HCT116 (cell line): ENCODE results near the gene LHFPL6. TPM values are rescaled to one million over a fixed set of nuclear protein-coding genes. Genes with fewer than 3 reads are reported as not detected.

ENCODE experiments used
- ATAC-seq: fragments of 200-7000 bp; cut with Tn5 transposase; 2 replicates; pipeline ENCODE4 v1.9.1; 2020; ENCODE audit warnings: mild to moderate bottlenecking, moderate library complexity
- BruUV-seq: library from RNA; stranded (reverse); fragments of 400-500 nt; replicated peaks from 2 replicates; lab custom pipeline; 2021; lab: Mats Ljungman, UMichigan
- CTCF ChIA-PET: fragments of 300-600 bp; sonication (Branson Sonifier 250); formaldehyde crosslinking; loops from one replicate; lab custom pipeline; 2021; ENCODE audit warnings: antibody characterized with exemption; lab: Charles Lee
- POLR2A ChIA-PET: fragments of 300-600, 350-600 bp; sonication (Branson Sonifier 250); formaldehyde crosslinking; loops from one replicate; lab custom pipeline; 2021; ENCODE audit warnings: antibody characterized with exemption; lab: Charles Lee
- RAD21 ChIA-PET, 2 experiments: fragments of 300-600 bp; sonication (Branson Sonifier 250); formaldehyde crosslinking; loops; one replicate each; lab custom pipeline; 2023; ENCODE audit warnings: low total read pairs in 2 of 2; ENCODE audit not compliant: uncharacterized antibody in 2 of 2, unreplicated experiment in 2 of 2, low non-redundant PET in 1 of 2; lab: Charles Lee
- DNase-seq: peaks from one replicate; pipeline ENCODE4 v3.0.0-alpha.2; 2010; ENCODE audit warnings: low read depth, low spot score
- H2AFZ ChIP-seq: fragments of 200-600 bp; shearing (Covaris generic), sonication (generic); 2 replicates; pipeline ENCODE4 v1.6.1; 2017; ENCODE audit warnings: low read depth, mixed run types, mixed read lengths, antibody characterized with exemption, low read length; ENCODE audit not compliant: poor library complexity, severe bottlenecking
- H3K27ac ChIP-seq: 2 replicates; pipeline ENCODE4 v1.5.1; 2012; ENCODE audit warnings: low read depth, low read length
- H3K27me3 ChIP-seq: fragments of 200-600 bp; sonication (generic); 2 replicates; pipeline ENCODE4 v1.6.1; 2016; ENCODE audit warnings: mixed run types, low read length, mixed read lengths; ENCODE audit not compliant: insufficient read depth
- H3K36me3 ChIP-seq, 2 experiments: fragments of 200-500 bp in 1 of 2; fragments of 200-600 bp in 1 of 2; sonication (Bioruptor generic) in 1 of 2; sonication (generic) in 1 of 2; 2 replicates each; pipeline versions ENCODE4 v1.5.1 to v1.6.1; 2014 to 2016; ENCODE audit warnings: low read length in 2 of 2, inconsistent platforms in 1 of 2, mixed read lengths in 1 of 2, mixed run types in 1 of 2; ENCODE audit not compliant: insufficient read depth in 2 of 2, control insufficient read depth in 1 of 2
- H3K4me1 ChIP-seq, 2 experiments: fragments of 200-600 bp in 1 of 2; sonication (generic) in 1 of 2; 2 replicates each; pipeline versions ENCODE4 v1.5.1 to v1.6.1; 2012 to 2017; ENCODE audit warnings: low read length in 2 of 2, inconsistent platforms in 1 of 2, mild to moderate bottlenecking in 1 of 2, mixed read lengths in 1 of 2, mixed run types in 1 of 2, moderate library complexity in 1 of 2; ENCODE audit not compliant: insufficient read depth in 2 of 2, control insufficient read depth in 1 of 2
- H3K4me2 ChIP-seq: fragments of 200-600 bp; sonication (generic); 2 replicates; pipeline ENCODE4 v1.6.1; 2017; ENCODE audit warnings: mixed run types, low read length, mixed read lengths
- H3K4me3 ChIP-seq, 2 experiments: fragments of 200-600 bp in 1 of 2; sonication (generic) in 1 of 2; replicated peaks in 1 of 2; 2 replicates each; pipeline ENCODE4 v1.5.1; 2011 to 2016; ENCODE audit warnings: low read length in 2 of 2, control low read depth in 1 of 2, low read depth in 1 of 2, mild to moderate bottlenecking in 1 of 2, mixed read lengths in 1 of 2, mixed run types in 1 of 2
- H3K79me2 ChIP-seq: fragments of 200-600 bp; sonication (generic); 2 replicates; pipeline ENCODE4 v1.6.1; 2017; ENCODE audit warnings: mild to moderate bottlenecking, mixed run types, low read length, moderate library complexity, mixed read lengths; ENCODE audit not compliant: insufficient read depth
- H3K9ac ChIP-seq: fragments of 200-600 bp; sonication (generic); 2 replicates; pipeline ENCODE4 v1.6.1; 2016; ENCODE audit warnings: low read length, mixed read lengths
- H3K9me2 ChIP-seq: fragments of 200-600 bp; sonication (generic), shearing (Covaris generic); 2 replicates; pipeline ENCODE4 v1.6.1; 2017; ENCODE audit warnings: mixed run types, mild to moderate bottlenecking, moderate library complexity; ENCODE audit not compliant: insufficient read depth
- H3K9me3 ChIP-seq, 2 experiments: fragments of 200-500 bp in 1 of 2; fragments of 200-600 bp in 1 of 2; sonication (Bioruptor generic) in 1 of 2; sonication (generic) in 1 of 2; 2 replicates each; pipeline ENCODE4 v1.6.1; 2014 to 2017; ENCODE audit warnings: low read length in 2 of 2, mixed read lengths in 2 of 2, inconsistent platforms in 1 of 2, low read depth in 1 of 2, mild to moderate bottlenecking in 1 of 2, mixed run types in 1 of 2, moderate library complexity in 1 of 2; ENCODE audit not compliant: control insufficient read depth in 1 of 2, insufficient read depth in 1 of 2
- H4K20me1 ChIP-seq: fragments of 200-600 bp; sonication (generic), shearing (Covaris generic); 2 replicates; pipeline ENCODE4 v1.6.1; 2017; ENCODE audit warnings: mixed run types, mild to moderate bottlenecking, moderate library complexity; ENCODE audit not compliant: insufficient read depth
- CEBPB ChIP-seq: IDR thresholded peaks from 2 replicates; pipeline ENCODE4 v1.6.1; 2012; ENCODE audit warnings: low read depth
- ELF1 ChIP-seq: IDR thresholded peaks from 2 replicates; pipeline ENCODE4 v1.6.1; 2012; ENCODE audit warnings: low read depth, borderline replicate concordance
- EZH2 ChIP-seq: fragments of 200-600 bp; sonication (generic); IDR thresholded peaks from 2 replicates; pipeline ENCODE4 v1.6.1; 2017; ENCODE audit warnings: antibody characterized with exemption, mixed run types
- EZH2phosphoT487 ChIP-seq: fragments of 200-600 bp; IDR thresholded peaks from 2 replicates; pipeline ENCODE4 v1.6.1; 2018; ENCODE audit warnings: antibody characterized with exemption, borderline replicate concordance
- FOSL1 ChIP-seq: IDR thresholded peaks from 2 replicates; pipeline ENCODE4 v1.6.1; 2012; ENCODE audit warnings: low read depth
- JUND ChIP-seq: IDR thresholded peaks from 2 replicates; pipeline ENCODE4 v1.6.1; 2012
- SP1 ChIP-seq: IDR thresholded peaks from 2 replicates; pipeline ENCODE4 v1.6.1; 2012; ENCODE audit warnings: low read depth
- TCF7L2 ChIP-seq: IDR thresholded peaks from 2 replicates; pipeline ENCODE4 v1.7.0; 2011; ENCODE audit warnings: borderline replicate concordance, inconsistent platforms; ENCODE audit not compliant: insufficient read depth, insufficient read length; ENCODE audit errors: extremely low read depth
- YY1 ChIP-seq: IDR thresholded peaks from 2 replicates; pipeline ENCODE4 v1.6.1; 2011; ENCODE audit warnings: low read length, low read depth, moderate library complexity, mild to moderate bottlenecking; ENCODE audit not compliant: insufficient replicate concordance; ENCODE audit errors: extremely low read depth
- ZBTB33 ChIP-seq: IDR thresholded peaks from 2 replicates; pipeline ENCODE4 v1.6.1; 2011; ENCODE audit warnings: mild to moderate bottlenecking, low read length, moderate library complexity; ENCODE audit not compliant: insufficient replicate concordance; ENCODE audit errors: extremely low read depth
- intact Hi-C: fragments of 100-400 bp; cut with micrococcal nuclease; formaldehyde crosslinking; loops from 2 replicates; pipeline ENCODE4 v1.10.0; 2022
- total RNA-seq: library from RNA; stranded (reverse); gene quantifications from one replicate; pipeline ENCODE4 v1.2.1, GENCODE V29; 2021; ENCODE audit not compliant: unreplicated experiment
- TF ChIP-seq, protein P1 (sequence below): IDR thresholded peaks from 2 replicates; pipeline ENCODE4 v1.6.1; 2012; ENCODE audit warnings: low read depth
- TF ChIP-seq, protein P2 (sequence below), 3 experiments: fragments of 200-600 bp in 1 of 3; sonication (generic) in 1 of 3; IDR thresholded peaks in 2 of 3; conservative IDR thresholded peaks in 1 of 3; 2 replicates each; pipeline ENCODE4 v1.5.1; 2012 to 2017; ENCODE audit warnings: low read depth in 2 of 3, low read length in 2 of 3, antibody characterized with exemption in 1 of 3, borderline replicate concordance in 1 of 3, control low read depth in 1 of 3, mild to moderate bottlenecking in 1 of 3, mixed read lengths in 1 of 3, mixed run types in 1 of 3, moderate library complexity in 1 of 3; ENCODE audit not compliant: insufficient read depth in 1 of 3
- TF ChIP-seq, protein P3 (sequence below): IDR thresholded peaks from 2 replicates; pipeline ENCODE4 v1.6.1; 2012

The LHFPL6 gene
- total RNA-seq, 1 experiment from 2014 or later: 0.22 TPM

- TF ChIP-seq, protein P1, sequence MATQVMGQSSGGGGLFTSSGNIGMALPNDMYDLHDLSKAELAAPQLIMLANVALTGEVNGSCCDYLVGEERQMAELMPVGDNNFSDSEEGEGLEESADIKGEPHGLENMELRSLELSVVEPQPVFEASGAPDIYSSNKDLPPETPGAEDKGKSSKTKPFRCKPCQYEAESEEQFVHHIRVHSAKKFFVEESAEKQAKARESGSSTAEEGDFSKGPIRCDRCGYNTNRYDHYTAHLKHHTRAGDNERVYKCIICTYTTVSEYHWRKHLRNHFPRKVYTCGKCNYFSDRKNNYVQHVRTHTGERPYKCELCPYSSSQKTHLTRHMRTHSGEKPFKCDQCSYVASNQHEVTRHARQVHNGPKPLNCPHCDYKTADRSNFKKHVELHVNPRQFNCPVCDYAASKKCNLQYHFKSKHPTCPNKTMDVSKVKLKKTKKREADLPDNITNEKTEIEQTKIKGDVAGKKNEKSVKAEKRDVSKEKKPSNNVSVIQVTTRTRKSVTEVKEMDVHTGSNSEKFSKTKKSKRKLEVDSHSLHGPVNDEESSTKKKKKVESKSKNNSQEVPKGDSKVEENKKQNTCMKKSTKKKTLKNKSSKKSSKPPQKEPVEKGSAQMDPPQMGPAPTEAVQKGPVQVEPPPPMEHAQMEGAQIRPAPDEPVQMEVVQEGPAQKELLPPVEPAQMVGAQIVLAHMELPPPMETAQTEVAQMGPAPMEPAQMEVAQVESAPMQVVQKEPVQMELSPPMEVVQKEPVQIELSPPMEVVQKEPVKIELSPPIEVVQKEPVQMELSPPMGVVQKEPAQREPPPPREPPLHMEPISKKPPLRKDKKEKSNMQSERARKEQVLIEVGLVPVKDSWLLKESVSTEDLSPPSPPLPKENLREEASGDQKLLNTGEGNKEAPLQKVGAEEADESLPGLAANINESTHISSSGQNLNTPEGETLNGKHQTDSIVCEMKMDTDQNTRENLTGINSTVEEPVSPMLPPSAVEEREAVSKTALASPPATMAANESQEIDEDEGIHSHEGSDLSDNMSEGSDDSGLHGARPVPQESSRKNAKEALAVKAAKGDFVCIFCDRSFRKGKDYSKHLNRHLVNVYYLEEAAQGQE: no peak
- no peak for TF ChIP-seq EZH2
Observed at GRCh38 chr13:39318161-39318560, 284.8 kb downstream of the LHFPL6 start (continued).

DNA sequence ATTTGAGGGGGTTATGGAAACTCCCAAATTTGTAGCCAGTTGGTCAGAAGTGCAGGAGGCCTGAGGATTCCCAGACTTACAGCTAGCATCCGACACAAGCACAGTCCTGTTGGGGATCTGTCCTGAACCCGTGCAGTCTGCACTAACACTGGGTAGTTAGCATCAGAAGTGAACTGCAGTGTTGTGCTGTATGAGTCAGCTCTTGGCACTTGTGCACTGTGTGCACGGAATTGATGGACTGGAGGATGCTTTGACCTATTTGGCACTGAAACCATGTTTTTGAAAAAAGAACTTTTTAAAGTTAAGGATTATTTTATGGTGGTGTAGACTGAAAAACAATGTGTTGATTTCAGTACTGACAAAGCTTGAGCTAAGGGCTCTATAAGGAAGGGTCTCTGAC lies 285.7 kb downstream of the LHFPL6 start:
- no peaks in the 10 kb centered on the region for H4K20me1 ChIP-seq
- intact Hi-C loops: no loop called here
- H3K4me2 ChIP-seq: no peak overlapping the region
- H3K4me3 ChIP-seq: no peak overlapping the region
- peaks cover 19% of the 10 kb centered on the region for H3K27me3 ChIP-seq
- H3K4me1 ChIP-seq: no peaks in the 10 kb centered on the region
- BruUV-seq: no TSS peak
- H3K9ac ChIP-seq: no peak overlapping the region
- no peaks in the 10 kb centered on the region for H3K36me3 ChIP-seq
- H3K79me2 ChIP-seq: no peaks in the 10 kb centered on the region
- ChIA-PET RAD21 (no interaction called here), CTCF (no interaction called here), POLR2A (no interaction called here)
- no peaks in the 10 kb centered on the region for H3K9me2 ChIP-seq
- DNase-seq (no peak), ATAC-seq (no peak)
- no peak overlapping the region for H2AFZ ChIP-seq
- H3K9me3 ChIP-seq: no peaks in the 10 kb centered on the region
- no peak overlapping the region for H3K27ac ChIP-seq
- no peak for TF ChIP-seq SP1
- TF ChIP-seq TCF7L2: no peak
- TF ChIP-seq, protein P1: no peak
- TF ChIP-seq, protein P2, sequence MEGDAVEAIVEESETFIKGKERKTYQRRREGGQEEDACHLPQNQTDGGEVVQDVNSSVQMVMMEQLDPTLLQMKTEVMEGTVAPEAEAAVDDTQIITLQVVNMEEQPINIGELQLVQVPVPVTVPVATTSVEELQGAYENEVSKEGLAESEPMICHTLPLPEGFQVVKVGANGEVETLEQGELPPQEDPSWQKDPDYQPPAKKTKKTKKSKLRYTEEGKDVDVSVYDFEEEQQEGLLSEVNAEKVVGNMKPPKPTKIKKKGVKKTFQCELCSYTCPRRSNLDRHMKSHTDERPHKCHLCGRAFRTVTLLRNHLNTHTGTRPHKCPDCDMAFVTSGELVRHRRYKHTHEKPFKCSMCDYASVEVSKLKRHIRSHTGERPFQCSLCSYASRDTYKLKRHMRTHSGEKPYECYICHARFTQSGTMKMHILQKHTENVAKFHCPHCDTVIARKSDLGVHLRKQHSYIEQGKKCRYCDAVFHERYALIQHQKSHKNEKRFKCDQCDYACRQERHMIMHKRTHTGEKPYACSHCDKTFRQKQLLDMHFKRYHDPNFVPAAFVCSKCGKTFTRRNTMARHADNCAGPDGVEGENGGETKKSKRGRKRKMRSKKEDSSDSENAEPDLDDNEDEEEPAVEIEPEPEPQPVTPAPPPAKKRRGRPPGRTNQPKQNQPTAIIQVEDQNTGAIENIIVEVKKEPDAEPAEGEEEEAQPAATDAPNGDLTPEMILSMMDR (IDR thresholded peaks at IDR 0.05 in 2 of 3, conservative IDR thresholded peaks at IDR 0.05 in 1 of 3; ENCODE audit: borderline replicate concordance in 1 of 3, insufficient read depth in 1 of 3, low read depth in 2 of 3, low read length in 2 of 3): no peak
- no peak for TF ChIP-seq JUND
- no peak for TF ChIP-seq CEBPB
- no peak for TF ChIP-seq YY1
- TF ChIP-seq, protein P3, sequence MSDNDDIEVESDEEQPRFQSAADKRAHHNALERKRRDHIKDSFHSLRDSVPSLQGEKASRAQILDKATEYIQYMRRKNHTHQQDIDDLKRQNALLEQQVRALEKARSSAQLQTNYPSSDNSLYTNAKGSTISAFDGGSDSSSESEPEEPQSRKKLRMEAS: no peak
- no peak for TF ChIP-seq FOSL1
- TF ChIP-seq ZBTB33: no peak
- no peak for TF ChIP-seq ELF1
- no peak for TF ChIP-seq EZH2phosphoT487
